Stimulated activated CD8-positive, alpha-beta memory T cell treated with anti-CD3 and anti-CD28 coated beads, Interleukin-15, amount 100 ng/mL, for 4 hours (primary cell): Measurements from ENCODE around the gene ANXA2.
"Not testable (repeated sequence)": the region's sequence is repeated elsewhere in the genome, so short reads cannot be mapped to it uniquely, and the experiment has no call there.

ENCODE experiments used
- DNase-seq, 2 donors: peaks; one replicate each; pipeline ENCODE4 v3.0.0-alpha.2; 2020; ENCODE audit warnings: low read depth in 2 of 2

Gene ANXA2

GRCh38 chr15:60410350-60410749 lies 12.6 kb upstream of the ANXA2 start:
- not testable (repeated sequence) for DNase-seq

- no peak for DNase-seq
These were observed 10.7 kb upstream of the ANXA2 start for GRCh38 chr15:60408463-60408981.

DNA sequence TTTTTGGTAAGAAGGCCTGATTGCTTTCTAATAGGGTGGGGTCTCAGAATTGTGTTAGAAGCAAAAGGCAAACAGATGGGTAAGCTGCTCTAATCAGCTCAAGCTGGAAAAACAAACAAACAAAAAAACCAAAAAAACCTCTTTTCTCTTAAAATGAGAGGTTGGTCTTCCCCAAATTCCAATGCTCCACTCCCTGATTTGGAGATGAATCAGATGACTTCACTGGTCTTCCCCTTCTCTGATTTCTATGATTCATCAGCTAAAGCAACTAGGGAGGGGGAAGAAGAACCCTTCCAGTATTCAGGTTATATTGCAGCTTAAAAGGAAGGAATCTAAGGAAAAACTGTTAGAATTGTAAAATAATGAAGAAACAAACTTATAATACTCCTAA lies 9.6 kb upstream of the ANXA2 start:
- DNase-seq = no peak

DNA sequence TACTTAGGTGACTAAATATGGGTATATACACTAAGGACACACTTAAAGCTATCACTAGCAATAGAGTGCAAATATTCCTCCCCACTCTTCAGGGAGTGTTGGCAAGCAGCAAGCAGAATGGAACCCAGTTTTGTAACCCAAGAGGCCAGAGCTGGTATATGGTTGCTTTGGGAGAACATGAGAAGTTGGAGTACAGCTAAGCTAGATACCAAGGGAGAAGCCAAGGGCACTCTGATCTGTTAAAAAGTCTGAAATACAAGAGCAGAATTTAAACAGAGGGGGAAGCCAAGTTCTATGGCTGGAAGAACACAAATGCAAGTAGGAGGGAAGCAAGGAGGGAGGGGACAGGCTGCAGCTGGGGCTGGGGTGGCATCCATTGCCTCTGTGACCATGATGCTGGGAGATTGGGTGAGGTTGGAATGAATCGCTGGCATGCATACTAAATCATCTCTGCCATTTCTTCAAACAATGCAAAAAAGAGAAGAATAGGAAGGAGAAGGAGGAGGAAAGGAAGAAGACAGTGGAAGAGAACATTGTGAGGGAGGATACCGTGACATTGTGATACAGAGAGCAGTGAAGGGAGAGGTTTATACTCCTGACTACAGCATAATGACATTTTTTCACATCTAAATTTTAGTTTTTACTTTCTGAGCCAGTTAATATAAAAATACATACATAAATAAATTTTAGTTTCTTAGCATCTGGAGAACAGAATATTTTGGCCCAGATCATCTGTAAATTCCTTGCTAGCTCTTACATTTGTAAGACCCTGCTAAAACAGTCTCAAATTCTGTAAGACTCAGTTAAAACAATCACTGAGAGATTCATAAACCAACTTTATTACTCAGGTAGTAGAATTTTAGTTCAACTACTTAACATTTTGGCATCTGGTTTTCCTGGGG lies 9.0 kb upstream of the ANXA2 start:
- no peak for DNase-seq

DNA sequence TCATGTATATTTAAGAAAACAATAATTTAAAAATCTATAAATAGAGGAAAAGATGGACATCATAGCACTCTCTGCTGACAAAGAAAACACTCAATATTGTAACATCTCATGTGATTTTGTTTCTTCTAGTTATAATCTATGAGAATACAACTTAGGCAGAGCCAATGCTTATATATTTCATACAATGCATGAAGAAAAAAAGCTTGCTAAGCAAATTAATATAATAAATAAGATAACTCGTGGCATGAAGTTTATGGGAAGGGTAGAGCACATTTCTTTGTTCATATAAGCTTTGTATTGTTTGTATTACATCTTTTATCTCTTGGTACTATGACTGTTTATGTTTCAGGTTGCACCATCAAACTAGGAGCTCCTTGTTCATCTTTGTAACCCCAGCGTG lies 7.6 kb upstream of the ANXA2 start:
- no peak for DNase-seq

GRCh38 chr15:60404351-60404750 lies 6.6 kb upstream of the ANXA2 start:
- not testable (repeated sequence) for DNase-seq

DNA sequence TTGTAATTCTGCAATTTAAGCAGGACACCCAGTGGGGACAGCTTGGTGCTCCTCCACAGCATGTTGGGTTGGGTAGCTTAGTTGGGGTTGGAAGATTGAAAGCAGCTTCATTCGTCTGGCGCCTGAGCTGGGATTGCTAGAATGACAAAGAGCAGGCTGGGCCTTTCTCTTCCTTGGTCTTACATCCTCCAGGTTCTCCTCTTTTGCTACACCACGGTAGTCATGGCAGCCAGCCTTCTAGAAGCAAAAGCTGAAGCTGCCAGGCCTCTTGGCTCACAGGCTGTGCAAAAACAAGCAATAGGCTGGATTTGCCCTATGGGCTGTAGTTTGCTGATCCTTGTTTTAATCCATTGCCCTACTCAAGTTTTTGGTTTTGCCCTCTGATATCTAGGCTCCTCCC lies 3.2 kb upstream of the ANXA2 start:
- DNase-seq = no peak

- no peak for DNase-seq
These were observed 2.1 kb upstream of the ANXA2 start for GRCh38 chr15:60399931-60400330.

GRCh38 chr15:60399246-60399915 lies 1.6 kb upstream of the ANXA2 start:
- no peak for DNase-seq

- peak in 1 of 2 donors; percentile 13 for DNase-seq
These were observed 621 bp downstream of the ANXA2 start for GRCh38 chr15:60396958-60397771.

- no peak for DNase-seq
These were observed 1.2 kb downstream of the ANXA2 start for GRCh38 chr15:60396560-60396957.

- no peak for DNase-seq
These were observed 1.7 kb downstream of the ANXA2 start for GRCh38 chr15:60396100-60396499.

DNA sequence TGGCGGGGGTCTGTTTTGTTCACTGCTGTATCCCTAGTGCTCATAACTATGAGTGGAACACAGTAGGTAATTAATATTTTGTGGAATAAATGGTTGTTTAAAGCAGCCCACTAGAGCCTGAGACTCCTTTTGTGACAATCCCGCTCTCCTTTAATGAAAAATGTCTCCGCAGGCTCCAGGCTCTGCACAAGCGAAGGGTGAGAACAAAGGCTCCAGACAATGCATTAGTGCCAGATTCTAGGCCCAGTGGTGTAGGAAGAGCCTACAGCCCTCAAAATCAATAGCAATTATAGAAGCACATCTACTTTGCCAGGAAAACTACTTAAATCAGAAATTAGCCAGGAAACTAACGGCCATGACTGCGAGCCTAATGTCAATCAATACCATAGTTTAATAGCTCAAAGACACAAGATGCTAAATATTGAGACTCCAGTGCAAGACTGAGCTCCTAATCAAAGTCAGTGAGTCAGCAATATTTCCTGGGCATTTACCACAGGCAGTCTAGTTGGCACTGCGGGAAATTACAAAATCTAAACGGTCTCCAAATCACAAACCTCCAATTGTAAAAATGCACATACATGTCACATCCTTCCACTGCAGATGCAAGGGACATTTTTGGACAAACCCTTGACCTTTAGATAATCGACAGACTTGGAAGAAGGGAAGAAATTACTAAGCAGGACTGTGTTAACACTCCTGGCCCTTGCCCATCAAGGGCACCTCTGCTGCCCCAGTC lies 2.3 kb downstream of the ANXA2 start:
- DNase-seq = no peak

DNA sequence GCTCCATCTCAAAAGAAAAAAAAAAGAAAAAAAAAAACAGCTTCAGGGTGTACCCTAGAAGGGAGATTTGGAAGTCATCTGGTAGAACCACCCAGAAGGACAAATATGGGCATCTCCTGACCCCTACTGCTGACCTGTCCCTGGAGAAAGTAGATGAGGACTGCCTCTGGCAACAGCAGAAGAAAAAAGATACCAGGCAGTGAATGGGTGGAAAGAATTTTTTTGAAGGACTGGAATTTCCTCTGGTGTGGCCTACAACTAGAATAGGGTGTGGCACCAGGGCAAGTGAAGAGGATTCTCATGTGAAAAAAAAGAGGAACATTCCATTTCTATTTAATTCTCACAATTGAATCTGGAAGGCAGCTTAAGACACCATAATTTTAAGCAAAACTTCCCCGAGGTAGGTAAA lies 3.1 kb downstream of the ANXA2 start:
- no peak for DNase-seq

GRCh38 chr15:60392986-60393790 lies 4.6 kb downstream of the ANXA2 start:
- no peak for DNase-seq

DNA sequence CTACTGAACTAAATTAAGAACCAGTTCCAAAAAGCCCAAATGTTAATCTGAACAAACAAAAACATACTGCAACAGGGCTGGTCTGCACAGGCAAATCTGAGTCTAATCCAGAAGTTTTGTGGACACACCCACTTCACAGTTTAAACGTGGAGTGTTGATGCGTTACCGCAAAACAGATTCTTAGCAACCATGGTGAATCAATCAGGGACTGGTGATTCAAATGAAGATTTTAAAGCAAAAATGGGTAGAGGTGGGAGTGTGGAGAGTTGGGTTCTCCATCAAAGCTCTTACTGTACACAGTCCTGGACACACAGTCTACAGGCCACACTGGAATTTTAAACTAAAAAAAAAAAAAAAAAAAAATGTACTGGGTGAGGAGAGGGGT lies 5.2 kb downstream of the ANXA2 start:
- no peak for DNase-seq

- DNase-seq = no peak
These were observed 6.0 kb downstream of the ANXA2 start for GRCh38 chr15:60391722-60392315.

DNA sequence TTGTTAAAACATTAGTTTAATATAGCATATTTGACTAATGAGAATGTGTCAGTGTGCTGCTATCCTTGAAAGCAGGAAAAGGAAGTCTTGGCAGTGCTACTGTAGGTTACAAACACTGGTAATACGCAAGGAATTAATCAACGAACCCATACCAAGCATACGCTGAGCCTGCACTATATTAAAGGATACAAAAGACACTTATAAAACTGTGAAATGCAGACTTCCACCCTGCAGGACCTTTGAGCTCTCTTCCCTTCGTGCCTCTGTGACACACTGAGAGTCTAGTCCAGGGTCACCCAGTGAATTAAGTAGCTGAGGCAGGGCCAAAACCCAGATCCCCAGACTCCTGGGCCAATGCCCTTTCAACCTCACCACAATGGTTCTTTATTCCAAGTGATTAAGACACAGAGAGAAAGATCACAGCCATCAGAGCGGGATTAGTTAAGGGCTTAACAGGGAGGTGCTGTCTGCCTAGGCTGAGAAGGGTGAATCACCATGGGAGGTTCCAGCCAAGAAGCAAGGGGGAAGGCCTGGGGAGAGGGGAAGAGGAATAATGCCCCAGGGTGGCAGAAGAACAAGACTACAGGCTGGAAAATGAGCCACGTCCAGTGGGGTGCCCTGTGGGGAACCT lies 6.8 kb downstream of the ANXA2 start:
- no peak for DNase-seq

GRCh38 chr15:60390231-60390630 lies 7.6 kb downstream of the ANXA2 start:
- DNase-seq = no peak
